GM03348 (cell line): Measurements from ENCODE around the gene NRAP.
A peak's percentile ranks its signal among the peaks of the same experiment; 100 is the strongest.
"Not testable (repeated sequence)": the region's sequence is repeated elsewhere in the genome, so short reads cannot be mapped to it uniquely, and the experiment has no call there.

Experiments
- DNase-seq: peaks from one replicate; pipeline ENCODE4 v3.0.0; 2012; ENCODE audit warnings: low spot score

Gene NRAP

DNA sequence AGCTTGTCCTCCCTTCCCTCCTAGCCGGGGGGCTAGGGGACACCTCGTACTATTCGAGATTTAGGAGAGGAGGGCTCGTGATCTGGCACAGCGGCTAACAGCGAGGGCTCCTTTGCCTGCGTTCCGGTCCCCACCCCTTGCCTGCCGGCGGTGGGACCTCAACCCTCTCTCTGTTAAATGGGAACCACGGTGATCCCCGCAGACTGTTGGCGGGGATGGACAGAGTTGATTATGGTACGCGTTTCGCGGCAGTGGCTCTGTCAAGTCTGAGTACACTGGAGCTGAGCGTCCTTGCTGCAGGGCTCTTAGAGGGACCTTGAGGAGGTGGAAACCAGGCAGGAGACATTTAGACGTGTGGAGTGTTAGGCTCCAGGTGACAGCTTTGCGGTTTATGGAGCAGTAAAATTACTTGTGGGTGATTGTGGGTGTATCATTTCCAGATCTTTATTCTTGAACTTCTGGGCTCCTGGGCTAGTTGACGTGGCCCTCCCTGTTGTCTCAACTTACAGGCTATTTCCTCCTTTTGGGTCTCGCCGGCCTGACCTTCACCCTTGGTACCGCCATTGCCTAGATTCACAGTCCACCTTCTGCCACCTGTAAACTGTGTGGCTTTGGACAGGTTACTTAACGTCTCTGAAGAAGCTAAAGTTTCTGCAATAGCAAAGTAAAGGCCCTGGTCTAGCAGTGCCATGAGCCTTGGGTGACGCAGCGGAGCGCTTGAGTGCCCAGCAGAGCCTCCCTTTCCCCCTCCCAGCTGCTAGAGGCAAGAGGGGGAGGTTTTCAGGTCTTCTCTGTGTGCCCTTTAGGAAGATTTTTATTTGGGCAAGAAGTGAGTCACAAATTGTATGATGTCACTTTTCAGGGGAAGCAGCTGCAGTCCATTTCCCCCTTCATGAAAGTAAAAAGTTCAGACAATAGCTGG is 16.6 kb upstream of the NRAP start:
- peak; percentile 55 for DNase-seq

DNA sequence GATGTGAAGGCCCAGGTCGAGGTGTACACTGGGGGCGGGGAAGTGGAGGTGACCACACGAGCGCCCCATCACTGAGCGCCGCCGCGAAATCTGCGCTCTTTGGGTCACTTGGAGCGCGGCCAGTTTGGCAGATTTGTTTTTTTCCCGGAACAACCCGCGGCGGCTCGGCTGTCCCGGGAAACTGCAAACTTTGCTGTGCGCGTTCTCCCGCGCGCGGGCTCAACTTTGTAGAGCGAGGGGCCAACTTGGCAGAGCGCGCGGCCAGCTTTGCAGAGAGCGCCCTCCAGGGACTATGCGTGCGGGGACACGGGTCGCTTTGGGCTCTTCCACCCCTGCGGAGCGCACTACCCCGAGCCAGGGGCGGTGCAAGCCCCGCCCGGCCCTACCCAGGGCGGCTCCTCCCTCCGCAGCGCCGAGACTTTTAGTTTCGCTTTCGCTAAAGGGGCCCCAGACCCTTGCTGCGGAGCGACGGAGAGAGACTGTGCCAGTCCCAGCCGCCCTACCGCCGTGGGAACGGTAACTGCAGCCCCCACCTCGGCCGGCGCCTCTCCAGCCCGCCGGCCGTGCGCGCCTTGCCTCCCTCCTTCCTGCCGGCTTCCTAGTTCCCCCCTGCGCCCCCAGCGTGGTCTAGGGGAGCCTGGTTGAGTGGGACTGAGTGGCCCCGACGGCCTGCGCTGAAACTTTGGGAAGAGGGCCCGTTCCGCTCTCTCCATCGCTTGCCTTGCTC is 15.8 kb upstream of the NRAP start, which contains the start of gene CASP7:
CASP7 (plus strand) TSS at position 450 of the 727 bp plus-strand sequence. CDS start 17,582 bp downstream, outside the sequence.
- peak; percentile 94 for DNase-seq

DNA sequence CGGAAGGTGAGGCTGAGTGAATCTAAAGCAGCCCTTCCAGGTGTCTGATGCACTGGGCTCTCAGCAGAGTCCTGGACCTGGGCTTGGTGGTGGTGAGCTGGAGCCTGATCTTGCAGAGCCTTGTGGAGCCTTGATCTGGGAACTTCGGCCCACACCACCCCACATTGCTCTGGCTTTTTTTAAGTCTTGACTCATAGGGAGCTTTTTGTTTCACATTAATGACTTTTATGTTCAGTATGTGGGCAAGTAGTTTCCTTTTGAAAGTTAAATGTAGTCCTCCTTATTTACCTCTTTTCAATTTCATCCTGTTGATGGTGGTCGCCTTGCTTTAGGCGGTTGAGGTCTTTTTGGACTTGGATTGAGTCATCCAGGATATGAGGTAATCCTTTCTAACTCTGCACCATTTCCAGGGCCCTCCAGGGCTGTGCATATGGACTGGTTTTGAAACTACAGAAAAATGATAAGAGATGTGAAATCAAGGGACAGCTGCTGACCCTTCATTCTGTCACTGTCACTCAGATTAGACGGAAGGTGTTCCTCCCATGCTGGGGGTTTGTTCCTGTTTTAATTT is 2.9 kb upstream of the NRAP start:
- DNase-seq = peak; percentile 17

DNA sequence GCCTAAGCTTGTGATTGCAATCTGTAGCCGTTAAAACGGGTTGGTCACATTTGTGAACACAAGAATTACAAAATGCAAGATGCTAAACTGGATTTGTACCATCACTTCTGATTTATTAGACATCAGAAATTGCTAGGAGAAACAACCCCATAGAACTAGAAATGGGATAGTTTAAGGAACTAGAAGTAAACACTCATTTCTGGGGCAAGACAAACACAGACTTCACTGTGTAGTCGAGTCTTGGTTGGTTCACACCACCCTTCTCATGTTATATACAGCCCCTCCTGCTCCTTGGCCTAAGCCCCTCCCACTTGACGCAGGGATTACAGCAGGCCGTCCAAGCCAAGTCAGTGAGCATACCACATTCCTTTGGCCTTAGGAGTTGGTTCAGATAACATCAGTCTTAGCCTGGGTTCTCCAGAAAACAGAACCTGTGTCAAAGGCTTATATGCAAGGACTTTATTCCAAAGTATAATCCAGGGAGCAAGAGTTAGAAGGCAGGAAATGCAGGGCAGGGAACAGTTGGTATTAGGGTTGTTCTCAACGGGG is 2.0 kb upstream of the NRAP start:
- DNase-seq = peak; percentile 80

DNA sequence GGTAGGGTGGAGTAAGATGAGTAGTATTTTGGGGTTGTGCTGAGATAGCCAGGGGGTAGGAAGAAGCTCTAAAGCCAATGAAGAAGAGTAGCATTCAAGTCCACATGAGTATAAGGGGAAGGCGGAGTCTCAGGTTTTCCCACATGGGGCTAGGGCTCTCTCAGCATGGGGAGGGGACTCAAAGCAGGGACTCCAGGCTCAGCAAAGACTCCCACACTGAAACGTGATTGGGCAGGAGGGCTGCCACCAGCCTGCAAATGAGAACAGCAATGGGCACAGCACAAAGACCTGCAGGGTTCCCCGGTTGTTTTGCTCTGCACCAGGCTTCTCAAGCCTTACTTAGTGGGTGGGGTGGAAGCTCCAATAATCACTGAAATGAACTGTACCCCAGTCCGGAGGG is 1.5 kb upstream of the NRAP start:
- DNase-seq = no peak

DNA sequence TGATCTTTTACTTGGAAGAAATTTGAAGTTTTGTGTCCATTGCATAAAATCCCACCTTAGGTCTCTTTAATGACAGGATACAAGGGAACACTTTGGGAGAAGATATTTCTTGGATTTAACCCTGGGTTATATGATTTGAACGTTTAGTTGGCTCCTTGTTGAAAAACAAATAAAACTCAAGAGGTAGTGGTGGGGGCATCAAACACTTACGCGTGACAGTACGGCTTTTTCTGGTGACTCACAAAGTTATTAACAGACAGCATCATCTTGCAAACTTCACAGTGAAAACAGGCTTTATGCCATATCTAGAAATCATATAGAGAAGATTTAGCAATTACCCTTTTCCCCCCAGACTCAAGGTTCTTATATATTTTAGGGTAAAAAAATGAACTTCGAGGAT is 699 bp downstream of the NRAP start:
- no peak for DNase-seq

DNA sequence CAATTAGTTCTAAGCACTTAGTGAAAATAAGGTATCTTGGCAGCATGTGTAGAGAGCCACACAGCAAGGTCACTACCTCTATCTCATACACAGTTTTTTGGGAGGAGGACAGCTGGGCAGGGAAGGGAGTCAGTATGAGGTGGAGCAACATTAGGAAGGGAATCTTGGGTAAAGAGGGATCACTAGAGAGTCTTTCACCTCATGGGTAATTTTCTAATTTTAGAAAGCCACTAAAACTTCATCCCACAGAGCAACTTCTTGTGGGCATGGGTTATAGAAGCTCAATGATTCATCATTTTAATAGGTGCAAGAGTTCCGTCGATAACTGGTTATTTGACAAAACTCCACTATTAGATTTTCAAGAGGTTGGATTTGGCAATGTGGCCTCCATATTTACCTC is 2.5 kb downstream of the NRAP start:
- no peak for DNase-seq

DNA sequence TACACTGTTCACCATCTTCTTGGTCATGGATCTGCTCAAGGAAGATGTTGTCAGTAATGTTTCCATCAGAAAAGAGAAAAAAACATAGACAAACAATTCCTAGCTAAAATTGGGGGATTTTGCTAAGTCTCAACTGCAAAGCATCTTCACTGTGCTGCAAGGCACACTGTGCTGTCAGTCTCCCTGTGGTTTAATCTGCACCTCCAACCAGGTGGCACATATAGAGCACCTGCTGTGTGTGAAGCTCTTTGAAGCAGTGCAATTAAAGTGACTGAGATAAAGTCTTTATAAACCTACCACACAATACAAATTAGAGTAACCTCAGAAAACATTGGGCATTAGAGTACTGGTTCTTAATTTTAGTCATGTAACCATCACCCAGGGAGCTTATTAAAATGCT is 6.3 kb downstream of the NRAP start:
- no peak for DNase-seq

DNA sequence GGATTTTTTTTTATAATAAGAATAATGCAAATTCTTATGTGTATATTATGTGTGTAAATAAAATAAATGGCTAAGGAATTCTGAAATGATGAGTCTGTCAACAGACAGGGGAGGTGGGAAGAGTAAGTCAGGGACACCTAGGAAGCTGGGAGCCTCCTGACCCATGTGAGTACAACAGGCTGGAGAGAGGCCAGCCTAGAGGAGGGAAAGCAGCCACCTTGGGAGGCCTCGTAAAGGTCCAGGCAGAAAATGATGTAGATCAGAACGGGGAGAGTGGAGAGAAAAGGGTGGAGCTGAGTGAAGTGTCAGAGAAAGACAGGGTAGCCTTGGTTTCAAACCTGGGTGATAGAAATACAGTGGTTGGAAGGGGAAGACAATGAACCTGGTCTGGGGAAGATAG is 6.9 kb downstream of the NRAP start:
- no peak for DNase-seq

DNA sequence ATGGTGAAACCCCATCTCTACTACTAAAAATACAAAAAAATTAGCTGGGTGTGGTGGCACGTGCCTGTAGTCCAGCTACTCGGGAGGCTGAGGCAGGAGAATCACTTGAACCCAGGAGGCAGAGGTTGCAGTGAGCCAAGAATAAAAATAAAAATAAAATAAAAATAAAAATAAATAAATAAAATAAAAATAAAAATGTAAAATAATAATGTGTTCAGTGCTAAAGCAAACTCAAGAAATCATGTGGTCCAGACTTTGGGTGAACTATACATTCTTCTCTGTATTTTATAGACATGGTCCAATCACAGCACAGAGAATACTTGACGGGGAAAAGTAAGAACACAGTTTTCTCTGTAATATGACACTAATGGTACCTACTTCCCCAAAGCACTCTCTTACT is 11.4 kb downstream of the NRAP start:
- not testable (repeated sequence) for DNase-seq

DNA sequence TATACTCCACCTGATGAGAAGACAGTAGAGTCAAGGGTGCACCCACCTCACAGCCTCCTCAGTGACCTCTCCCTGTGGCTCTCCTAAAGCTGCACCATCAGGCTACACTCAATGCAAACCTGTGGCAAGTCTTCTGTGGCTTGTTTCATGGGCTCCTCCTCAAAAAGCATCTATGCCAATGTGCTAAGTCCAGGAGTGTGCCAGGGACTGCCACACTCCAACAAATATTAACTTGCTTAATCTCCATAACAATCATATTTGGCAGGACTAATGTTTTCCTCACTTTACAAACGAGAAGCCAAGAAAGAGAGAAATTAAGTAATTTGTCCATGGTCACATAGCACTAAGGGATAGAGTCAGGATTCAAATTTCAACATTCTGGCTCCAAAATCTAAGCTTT is 11.9 kb downstream of the NRAP start:
- DNase-seq = no peak

DNA sequence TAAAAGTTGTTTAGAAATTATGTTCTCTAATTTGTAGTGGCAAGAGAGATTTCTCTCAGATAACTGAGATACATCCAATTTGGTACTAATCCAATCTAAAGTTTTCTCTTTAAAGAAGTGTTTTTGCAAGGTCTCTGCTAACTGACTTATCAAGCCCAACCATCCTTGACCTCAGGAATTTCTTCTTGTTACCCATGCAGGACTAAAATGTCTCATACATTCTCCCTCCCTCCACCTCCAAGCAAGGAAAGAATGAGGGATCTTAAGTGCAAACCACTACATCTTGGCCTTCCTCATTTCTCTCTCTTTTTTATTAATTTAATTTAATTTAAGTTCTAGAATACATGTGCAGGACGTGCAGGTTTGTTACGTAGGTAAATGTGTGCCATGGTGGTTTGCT is 12.8 kb downstream of the NRAP start:
- DNase-seq = no peak

DNA sequence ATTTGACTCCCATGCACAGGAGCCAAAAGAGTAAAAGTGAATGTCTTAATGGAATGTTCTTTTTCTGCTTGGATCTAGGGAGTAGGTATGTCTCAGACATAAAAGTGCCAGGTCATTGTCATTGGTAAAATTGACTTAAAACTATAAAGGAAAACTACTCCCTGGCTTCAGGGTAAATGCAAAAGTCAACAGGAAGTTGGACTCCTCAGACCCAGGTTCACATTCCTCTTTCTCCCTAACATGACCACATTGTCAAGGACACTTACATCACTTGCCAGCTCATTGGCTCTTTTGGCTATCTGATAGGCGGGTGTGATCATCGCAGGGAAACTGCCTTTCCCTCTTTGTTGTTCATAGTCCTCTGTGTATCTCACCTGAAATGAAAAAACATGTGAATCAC is 13.7 kb downstream of the NRAP start:
- DNase-seq = no peak

DNA sequence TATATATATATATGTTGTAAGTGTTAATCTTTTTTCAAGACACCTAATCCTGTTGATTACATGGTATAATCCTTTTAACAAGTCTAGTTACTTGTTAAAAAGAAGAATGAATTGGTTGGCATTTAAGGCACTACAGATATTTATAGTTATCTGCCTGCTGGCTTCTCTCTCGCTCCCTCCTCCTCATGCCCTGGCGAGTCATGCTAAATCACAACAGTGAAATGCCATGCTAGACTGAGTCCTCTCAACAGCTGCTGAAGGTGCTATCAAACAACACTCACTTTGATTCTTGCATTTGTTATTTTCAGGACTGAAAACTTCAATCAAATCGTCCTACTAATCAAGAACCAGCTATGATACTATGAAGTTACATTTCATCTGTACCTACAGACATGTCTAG is 15.4 kb downstream of the NRAP start:
- no peak for DNase-seq

DNA sequence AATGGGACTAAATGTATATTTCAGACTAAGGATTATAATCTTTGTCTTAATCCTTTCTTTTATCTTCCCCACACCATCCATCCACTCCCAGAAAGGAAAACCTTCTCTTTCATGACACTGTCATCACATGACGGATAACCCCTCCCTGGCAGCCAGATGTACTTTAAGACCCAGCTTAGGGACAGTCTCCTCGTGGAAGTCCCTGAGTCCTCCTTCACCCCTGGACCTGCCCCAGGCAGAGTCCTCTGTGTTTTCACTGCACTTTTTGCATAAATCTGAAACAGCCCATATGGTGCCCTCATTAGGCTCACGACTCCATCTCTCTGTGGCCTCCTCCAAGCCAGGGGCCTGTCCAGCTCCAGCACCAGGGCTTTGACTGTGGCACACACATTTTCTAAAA is 16.0 kb downstream of the NRAP start:
- DNase-seq = no peak

DNA sequence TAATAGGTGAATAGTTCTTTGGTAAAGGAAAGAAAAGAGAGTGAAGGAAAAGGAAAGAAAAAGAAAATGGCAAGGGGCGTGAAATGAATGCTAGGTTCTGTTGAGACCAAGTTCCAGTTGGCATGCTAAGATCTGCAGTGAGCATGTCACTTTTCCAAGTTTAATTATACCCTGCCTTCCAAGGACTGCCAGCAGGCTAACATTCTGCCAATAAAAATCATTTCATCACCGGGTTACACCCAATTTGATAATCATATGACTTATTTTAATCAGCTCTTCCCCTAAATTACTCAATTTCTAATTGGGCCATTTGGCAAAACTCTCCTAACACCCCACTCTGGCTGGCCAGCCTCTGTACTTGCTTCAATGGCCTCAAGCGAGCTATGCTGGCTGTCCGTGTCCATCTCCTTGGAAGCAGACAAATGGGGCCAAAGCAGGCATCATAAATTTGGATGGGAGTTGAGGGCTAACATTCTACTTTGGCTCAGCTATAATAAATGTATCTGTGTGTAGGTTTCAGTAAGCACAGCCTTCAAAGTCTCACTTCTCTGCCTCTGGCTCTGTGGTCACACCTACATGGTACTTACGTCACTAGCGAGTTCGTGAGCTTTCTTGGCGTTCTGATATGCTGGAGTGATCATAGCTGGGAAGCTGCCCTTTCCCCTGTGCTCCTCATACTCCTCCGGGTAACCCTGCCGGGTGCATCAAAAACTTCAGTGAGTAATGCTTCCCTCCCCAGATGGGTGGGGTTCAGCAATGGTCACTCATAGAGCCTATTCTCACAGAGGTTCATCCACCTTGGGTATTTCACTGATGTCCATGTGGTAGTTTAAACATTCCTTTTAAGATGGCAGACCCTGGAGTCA is 17.3 kb downstream of the NRAP start:
- DNase-seq = no peak

DNA sequence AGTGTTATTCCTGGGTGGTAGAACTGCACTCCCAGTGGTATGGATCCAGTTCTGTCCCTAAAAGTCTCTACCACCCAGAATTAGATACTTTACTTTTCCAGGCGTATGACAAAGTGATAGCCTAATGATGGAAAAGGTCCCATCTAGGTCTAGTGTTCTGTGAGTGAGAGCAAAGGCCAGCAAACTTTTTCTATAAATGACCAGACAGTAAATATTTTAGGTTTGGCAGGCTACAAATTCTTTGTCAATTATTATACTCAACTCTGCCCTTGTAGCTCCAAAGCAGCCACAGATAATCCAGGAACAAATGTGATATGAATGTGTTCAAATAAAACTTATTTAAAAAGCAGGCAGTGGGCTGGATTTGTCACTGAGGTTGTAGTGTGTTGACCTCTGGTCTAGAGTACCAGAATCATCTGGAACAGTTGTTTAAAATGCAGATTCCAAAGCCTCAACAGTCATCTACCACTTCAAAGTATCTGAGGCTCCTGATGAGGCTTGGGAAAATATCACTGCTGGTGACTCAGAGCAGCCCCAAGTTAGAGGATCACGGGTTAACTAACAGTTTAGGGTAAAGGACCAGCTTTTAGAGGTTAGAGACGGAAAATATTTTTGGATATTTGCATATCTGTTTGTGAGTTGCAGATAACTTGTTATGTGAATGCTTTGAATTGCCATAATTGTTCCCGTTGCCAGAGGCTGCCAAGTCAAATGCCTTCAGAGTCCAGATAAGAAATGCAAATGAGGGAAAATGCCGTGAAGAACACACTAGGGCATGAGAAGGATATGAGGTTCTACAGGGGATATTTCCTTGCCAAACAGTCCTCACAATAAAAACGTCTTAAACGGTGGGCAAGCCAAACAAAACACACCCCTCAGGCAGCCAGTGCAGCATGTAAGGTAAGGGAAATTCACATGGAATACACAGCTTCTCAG is 19.4 kb downstream of the NRAP start:
- peak; percentile 33 for DNase-seq

DNA sequence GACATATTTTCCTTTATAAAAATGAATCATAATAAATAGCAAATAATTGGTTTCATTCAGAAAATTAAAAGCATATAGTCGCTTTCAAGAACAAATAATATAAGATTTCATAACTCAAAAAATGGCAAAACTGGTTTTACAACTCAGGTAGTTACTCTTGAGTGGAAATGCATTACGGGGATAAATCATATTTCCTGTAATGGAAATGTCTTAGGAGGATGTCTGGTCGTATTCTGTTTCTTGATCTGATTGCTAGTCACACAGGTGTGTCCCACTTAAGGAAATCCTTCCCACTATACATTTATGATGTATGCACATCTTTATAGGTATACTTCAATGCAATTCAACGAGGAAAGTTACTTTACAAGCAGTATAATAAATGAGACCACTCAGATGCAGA is 20.7 kb downstream of the NRAP start:
- no peak for DNase-seq

DNA sequence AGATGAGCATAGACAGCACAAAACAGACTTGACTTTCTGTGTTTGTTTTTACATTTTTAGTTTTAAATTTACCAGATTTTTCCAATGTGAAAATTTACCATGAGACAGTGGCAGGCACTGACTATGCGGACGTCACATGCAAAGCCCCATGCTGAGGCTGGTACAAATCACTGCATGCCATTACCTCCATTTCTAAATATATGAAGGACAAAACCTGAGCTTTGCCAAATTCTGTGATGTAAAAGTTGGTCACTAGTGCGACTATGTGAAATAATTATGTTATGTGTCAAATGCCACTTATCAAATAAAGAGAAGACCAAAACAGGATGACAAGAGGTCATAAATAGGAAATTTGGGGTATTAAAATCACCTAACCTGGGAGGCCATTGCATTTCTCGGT is 22.1 kb downstream of the NRAP start:
- DNase-seq = no peak

DNA sequence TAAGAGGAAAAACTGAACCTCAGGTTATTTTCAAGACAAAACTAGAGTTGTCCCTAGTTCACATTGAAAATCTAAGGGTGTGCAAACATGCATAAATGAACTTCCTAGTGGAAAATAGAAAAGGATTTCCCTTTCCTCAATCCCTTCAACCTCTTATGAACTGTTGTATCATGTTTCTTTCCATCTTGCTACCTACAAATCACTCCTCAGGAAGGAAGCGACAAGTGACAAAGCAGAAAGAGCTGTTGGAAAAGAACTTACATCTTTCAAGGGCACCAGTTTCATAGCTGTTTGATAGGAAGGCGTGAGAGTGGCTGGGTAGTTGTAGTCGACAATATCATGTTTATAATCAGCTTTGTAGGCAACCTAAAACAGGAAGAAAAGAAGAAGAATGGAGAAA is 23.9 kb downstream of the NRAP start:
- no peak for DNase-seq
